Panc1 (cell line): ENCODE results near the gene EP300.
"Not testable (repeated sequence)": the region's sequence is repeated elsewhere in the genome, so short reads cannot be mapped to it uniquely, and the experiment has no call there.

Source experiments
- CTCF ChIP-seq: fragments of 450-650 bp; IDR thresholded peaks from 2 replicates; pipeline ENCODE4 v1.5.1; 2017; ENCODE audit warnings: mild to moderate bottlenecking
- POLR2AphosphoS5 ChIP-seq: IDR thresholded peaks from 2 replicates; pipeline ENCODE4 v1.6.1; 2012; ENCODE audit warnings: mild to moderate bottlenecking, low read depth, low read length, moderate library complexity

- not testable (repeated sequence) for TF ChIP-seq CTCF, POLR2AphosphoS5
Measured at GRCh38 chr22:41064326-41064725, 28.1 kb upstream of the EP300 start.
